NOMO-1 treated with DMSO at 0.1 percent for 48 hours (cell line): ENCODE results near the gene ALKBH7.
A peak's percentile ranks its signal among the peaks of the same experiment; 100 is the strongest.
"Not testable (repeated sequence)": the region's sequence is repeated elsewhere in the genome, so short reads cannot be mapped to it uniquely, and the experiment has no call there.

Source experiments
- DNase-seq: peaks from one replicate; lab custom pipeline; 2025; ENCODE audit not compliant: unreplicated experiment; lab: John Stamatoyannopoulos, UW

ALKBH7 gene

DNA sequence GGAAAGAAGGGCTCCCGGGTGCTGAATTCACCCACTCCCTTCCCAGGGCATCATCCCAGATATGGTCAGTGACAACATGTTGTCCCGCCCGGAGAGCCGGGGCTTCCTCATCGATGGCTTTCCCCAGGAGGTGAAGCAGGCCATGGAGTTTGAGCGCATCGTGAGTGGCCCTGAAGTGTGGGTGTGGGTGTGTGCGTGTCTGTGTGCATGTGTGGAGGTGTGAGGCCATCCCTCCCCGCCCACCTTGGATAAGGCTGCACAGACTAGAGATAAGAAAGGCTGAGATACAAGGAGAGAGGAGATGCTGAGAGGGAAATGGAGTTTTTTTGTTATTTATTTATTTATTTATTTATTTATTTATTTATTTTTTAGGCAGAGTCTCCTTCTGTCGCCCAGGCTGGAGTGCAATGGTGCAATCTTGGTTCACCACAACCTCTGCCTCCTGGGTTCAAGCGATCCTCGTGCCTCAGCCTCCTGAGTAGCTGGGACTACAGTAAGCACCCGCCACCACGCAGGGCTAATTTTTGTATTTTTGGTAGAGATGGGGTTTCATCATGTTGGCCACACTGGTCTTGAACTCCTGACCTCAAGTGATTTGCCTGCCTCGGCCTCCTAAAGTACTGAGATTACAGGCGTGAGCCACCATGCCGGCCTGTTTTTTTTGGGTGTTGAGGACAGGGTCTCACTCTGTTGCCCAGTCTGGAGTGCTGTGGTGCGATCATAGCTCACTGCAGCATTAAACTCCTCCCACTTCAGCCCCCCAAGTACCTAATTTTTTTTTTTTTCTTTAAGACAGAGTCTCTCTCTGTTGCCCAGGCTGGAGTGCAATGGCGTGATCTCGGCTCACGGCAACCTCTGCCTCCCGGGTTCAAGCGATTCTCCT lies 27.7 kb downstream of the ALKBH7 start:
- not testable (repeated sequence) for DNase-seq

DNA sequence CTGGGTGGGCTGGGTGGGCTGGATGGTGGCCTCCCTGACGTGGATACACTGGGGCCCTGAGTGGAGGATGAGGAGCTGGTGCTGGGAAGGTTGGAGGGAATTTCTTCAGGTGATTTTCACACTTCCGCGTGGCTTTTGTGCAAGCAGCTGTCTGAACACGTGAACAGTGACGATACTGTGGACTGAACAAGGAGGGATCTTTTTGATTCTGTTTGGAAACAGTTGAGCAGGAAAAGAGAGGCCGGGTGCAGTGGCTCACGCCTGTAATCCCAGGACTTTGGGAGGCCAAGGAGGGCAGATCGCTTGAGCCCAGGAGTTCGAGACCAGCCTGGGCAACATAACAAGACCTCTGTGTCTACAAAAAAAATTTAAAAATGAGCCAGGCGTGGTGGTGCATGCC lies 29.5 kb downstream of the ALKBH7 start:
- DNase-seq = no peak

DNA sequence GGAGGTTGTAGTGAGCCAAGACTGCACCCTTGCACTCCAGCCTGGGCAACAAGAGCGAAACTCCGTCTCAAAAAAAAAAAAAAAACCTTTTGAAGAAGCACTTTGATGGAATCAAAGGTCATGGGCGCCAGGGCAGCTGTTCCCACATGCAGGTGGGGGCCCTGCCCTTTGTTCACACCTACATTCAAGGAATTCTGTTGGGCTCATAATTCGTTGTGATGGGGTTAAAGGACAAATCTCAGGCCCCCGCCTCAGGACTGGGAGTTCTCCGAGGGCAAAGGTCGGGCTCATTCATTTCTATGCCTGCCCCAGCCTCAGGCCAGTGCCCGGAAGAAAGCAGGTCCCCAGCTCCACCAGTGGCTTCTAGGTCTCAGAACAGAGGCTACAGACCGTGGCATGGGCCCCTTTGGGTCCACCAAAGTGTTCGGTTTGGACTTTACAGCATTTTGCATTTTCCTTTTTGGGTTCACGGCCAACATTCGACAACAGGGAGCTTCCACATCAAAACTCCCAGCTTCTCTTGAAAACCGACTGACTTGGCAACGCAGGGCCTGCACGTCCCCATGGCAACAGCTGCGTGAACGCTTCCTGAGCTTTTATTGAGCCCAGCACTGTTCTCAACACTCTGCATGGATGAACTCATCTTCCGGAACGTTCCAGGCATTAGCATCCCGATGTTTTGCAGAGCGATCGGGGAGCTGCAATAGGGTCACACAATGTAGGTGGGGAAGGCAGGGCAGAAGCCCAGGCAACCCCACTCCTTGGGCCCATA lies 30.4 kb downstream of the ALKBH7 start:
- DNase-seq = no peak

- DNase-seq = no peak
These were observed 33.8 kb downstream of the ALKBH7 start for GRCh38 chr19:6406401-6406800.

DNA sequence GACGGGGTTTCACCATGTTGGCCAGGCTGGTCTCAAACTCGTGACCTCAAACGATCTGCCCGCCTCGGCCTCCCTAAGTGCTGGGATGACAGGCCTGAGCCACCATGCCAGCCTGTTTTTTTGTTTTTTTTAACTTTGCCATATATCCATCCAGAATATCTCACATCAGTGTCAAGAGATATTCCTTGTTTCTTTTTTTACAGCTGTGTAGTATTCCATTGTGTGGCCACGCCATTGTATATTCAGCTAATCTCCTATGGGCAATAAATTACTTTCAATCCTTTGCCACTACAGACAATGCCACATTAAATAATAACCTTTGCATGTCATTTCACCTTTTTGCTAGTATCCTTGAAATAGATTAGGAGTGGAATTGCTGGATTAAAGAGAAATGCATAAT lies 36.8 kb downstream of the ALKBH7 start:
- no peak for DNase-seq

DNA sequence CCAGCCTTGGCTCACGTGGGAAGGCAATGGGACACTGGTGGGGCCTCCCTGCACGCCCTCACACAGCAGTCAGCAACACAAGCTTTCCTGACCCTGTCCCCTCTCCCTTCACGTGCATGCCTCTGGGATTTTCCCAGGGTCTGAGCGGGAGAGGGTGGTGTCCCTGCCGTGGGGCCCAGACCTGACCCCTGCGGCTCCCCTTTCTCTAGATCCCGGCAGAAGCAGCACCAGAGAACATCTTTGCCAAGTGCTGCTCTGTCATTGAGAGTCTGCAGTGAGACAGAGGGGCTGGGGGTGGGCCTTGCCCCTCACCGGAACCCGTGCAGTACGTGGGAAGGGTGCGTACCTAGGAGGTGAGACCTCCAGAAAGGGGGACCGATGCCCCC lies 39.5 kb downstream of the ALKBH7 start:
- no peak for DNase-seq

- no peak for DNase-seq
These were observed 40.0 kb downstream of the ALKBH7 start for GRCh38 chr19:6412447-6413091.

- no peak for DNase-seq
These were observed 40.7 kb downstream of the ALKBH7 start for GRCh38 chr19:6413291-6413690.

- DNase-seq = no peak
These were observed 41.4 kb downstream of the ALKBH7 start for GRCh38 chr19:6413721-6414643.

DNA sequence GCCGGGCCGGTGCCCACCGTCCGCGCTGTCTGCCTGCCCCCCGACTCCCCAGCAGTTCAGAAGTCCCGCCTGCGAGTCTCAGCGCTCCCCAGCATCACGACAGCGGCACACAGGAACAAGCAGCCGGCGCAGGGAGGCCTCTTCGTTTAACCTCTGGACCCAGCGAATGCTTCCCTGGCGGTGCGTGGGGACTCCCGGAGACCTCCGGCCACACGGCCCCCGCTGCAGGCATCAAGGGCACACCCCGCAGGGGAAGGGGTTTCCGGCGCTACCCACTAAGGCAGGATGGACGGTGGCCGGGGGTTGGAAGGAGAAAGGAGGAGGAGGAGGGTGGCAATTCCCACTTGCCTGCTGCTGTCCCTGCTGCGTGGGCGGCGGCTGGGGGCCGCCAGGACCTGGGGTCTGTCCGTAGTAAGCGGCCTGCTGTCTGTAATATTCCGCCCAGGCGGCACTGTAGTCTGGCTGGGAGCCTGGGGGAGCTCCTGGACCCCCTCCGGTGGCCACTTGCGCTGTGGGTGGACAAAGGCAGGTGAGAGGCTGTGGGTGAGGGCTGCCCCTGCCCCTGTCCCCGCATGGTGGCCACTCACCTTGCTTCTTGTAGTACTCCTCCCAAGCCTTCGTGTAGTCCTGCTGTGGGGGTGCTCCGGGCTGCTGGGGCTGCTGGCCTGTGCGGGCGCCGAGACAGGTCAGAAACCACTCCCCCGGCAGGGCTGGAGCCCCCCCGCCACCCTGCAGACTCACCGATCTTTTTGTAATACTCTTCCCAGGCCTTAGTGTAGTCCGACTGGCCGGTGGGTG lies 42.4 kb downstream of the ALKBH7 start:
- no peak for DNase-seq

GRCh38 chr19:6415591-6416190 lies 43.1 kb downstream of the ALKBH7 start:
- DNase-seq = no peak

- no peak for DNase-seq
These were observed 44.2 kb downstream of the ALKBH7 start for GRCh38 chr19:6416658-6417405.

DNA sequence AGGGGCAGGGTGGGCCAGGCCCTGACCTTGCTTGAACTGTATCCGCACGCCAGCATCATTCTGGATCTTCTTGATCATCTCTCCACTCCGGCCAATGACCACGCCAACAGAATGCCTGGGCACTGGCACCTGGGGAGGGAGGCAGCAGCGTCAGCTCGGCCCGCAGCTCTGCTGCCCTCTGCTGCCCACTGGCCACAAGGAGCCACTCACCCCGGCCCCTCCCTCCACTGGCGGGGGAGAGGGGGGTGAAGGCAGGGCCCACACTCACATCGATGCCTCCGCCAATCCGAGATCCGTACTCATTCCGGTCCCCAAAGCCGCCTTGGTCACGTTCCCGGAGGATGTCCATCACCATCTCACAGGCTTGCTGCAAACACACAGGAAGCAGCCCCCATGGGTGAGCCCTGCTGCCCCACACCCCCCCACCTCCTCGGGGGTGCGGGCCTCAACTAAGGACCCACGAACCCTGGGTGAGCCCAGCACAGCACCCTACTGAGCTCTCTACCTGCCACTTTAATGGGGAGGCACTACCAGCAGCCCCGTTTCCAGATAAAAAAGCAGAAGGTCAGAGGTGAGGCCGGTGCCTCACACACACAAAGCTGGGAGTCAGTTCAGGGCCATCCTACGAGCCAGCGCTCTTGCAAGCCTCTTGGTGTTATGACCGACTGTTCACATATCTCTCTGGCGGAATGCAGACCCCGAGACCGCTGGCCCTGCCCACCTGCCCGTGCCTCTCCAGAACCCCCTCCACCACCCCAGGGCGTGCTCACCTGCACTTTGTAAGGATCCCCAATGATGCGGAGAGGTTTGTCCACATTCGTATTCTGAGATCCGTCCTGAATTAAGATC lies 45.3 kb downstream of the ALKBH7 start:
- no peak for DNase-seq

DNA sequence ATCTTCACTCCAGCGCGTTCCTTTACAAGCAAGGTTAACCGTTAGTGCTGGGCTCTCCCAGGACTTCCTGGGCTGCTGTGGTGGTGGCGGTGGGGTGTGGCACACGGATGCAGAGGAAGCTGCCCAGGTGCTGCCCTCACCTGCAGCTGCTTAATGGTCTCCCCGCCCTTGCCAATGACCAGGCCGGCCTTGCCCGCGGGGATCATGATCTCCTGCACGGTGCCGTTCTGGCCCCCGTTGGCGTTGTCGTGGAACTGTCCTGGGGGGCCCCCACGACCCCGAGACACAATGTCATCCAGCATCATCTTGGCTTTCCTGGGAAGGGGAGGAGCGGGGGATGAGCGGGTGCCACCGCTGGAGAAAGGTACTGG lies 46.0 kb downstream of the ALKBH7 start:
- no peak for DNase-seq

- DNase-seq = no peak
These were observed 48.8 kb downstream of the ALKBH7 start for GRCh38 chr19:6421075-6422014.

- peak; percentile 28 for DNase-seq
These were observed 51.1 kb downstream of the ALKBH7 start for GRCh38 chr19:6423499-6424194.
